Ectodermal cell (in vitro differentiated cells): ENCODE measurements around the gene SCN9A.

ENCODE experiments used
- H3K27ac ChIP-seq: 2 replicates; pipeline ENCODE4 v1.7.0; 2013; ENCODE audit warnings: mild to moderate bottlenecking, low read depth, low read length; ENCODE audit not compliant: insufficient read depth, poor library complexity, severe bottlenecking
- H3K27me3 ChIP-seq: 2 replicates; pipeline ENCODE4 v1.7.0; 2013; ENCODE audit warnings: mild to moderate bottlenecking, low read length; ENCODE audit not compliant: insufficient read depth, control insufficient read depth, poor library complexity, severe bottlenecking
- H3K36me3 ChIP-seq: one replicate; pipeline ENCODE4 v1.7.0; 2013; ENCODE audit warnings: low read length; ENCODE audit not compliant: control insufficient read depth, insufficient read depth
- H3K4me1 ChIP-seq: one replicate; pipeline ENCODE4 v1.7.0; 2013; ENCODE audit warnings: low read length; ENCODE audit not compliant: control insufficient read depth, insufficient read depth
- H3K4me3 ChIP-seq: 2 replicates; pipeline ENCODE4 v1.7.0; 2013; ENCODE audit warnings: low read depth, low read length, control low read depth; ENCODE audit not compliant: insufficient read depth
- H3K9me3 ChIP-seq: 2 replicates; pipeline ENCODE4 v1.7.0; 2013; ENCODE audit warnings: mild to moderate bottlenecking, low read length, moderate library complexity; ENCODE audit not compliant: control insufficient read depth
- WGBS, 2 experiments: methylation state at CpG; one replicate each; pipeline ENCODE4 v1.1.7; 2013; ENCODE audit warnings: missing lambda C conversion rate in 2 of 2; 5-methylcytosine and 5-hydroxymethylcytosine counted together

Gene SCN9A

GRCh38 chr2:166406374-166406773 is 30.6 kb upstream of the SCN9A start:
- no peaks in the 10 kb centered on the region for H3K9me3 ChIP-seq
- WGBS, 2 experiments: 94 to 96% methylated on average over 3 of the region's 3 CpGs

GRCh38 chr2:166405569-166405926 is 29.8 kb upstream of the SCN9A start:
- no peak overlapping the region for H3K4me3 ChIP-seq
- H3K4me1 ChIP-seq: no peaks in the 10 kb centered on the region
- WGBS, 2 experiments: 92 to 98% methylated on average over 6 of the region's 6 CpGs
- no peaks in the 10 kb centered on the region for H3K9me3 ChIP-seq
- H3K27me3 ChIP-seq: no peaks in the 10 kb centered on the region
- no peak overlapping the region for H3K27ac ChIP-seq
- no peaks in the 10 kb centered on the region for H3K36me3 ChIP-seq

More at GRCh38 chr2:166406374-166406773, 30.6 kb upstream of the SCN9A start:
- Histone ChIP-seq H3K27ac (no peak overlapping the region), H3K4me3 (no peak overlapping the region), H3K4me1 (no peaks in the 10 kb centered on the region), H3K27me3 (no peaks in the 10 kb centered on the region), H3K36me3 (no peaks in the 10 kb centered on the region)

GRCh38 chr2:166404831-166405568 is 29.3 kb upstream of the SCN9A start:
- H3K27ac ChIP-seq: no peak overlapping the region
- H3K36me3 ChIP-seq: no peaks in the 10 kb centered on the region
- H3K4me1 ChIP-seq: no peaks in the 10 kb centered on the region
- H3K27me3 ChIP-seq: no peaks in the 10 kb centered on the region
- WGBS, 2 experiments: 86 to 98% methylated on average over 2 of the region's 2 CpGs
- no peak overlapping the region for H3K4me3 ChIP-seq
- no peaks in the 10 kb centered on the region for H3K9me3 ChIP-seq

- Histone ChIP-seq H3K27ac (no peak overlapping the region), H3K9me3 (no peaks in the 10 kb centered on the region), H3K36me3 (no peaks in the 10 kb centered on the region), H3K4me3 (no peak overlapping the region), H3K27me3 (no peaks in the 10 kb centered on the region), H3K4me1 (no peaks in the 10 kb centered on the region)
- WGBS, 2 experiments: 100% methylated on average over 1 of the region's 1 CpG
Measured at GRCh38 chr2:166394245-166394644, 18.5 kb upstream of the SCN9A start.

- 88 to 90% methylated on average over 2 of the region's 3 CpGs for WGBS, 2 experiments
- Histone ChIP-seq H3K9me3 (no peaks in the 10 kb centered on the region), H3K4me1 (no peaks in the 10 kb centered on the region), H3K27me3 (no peaks in the 10 kb centered on the region), H3K36me3 (no peaks in the 10 kb centered on the region), H3K4me3 (no peak overlapping the region), H3K27ac (no peak overlapping the region)
Measured at GRCh38 chr2:166393008-166393407, 17.3 kb upstream of the SCN9A start.

GRCh38 chr2:166388481-166389070 is 12.8 kb upstream of the SCN9A start:
- H3K4me1 ChIP-seq: no peaks in the 10 kb centered on the region
- no peaks in the 10 kb centered on the region for H3K9me3 ChIP-seq
- no peaks in the 10 kb centered on the region for H3K36me3 ChIP-seq
- H3K27ac ChIP-seq: no peak overlapping the region
- no peaks in the 10 kb centered on the region for H3K27me3 ChIP-seq
- 92 to 94% methylated on average over 3 of the region's 3 CpGs for WGBS, 2 experiments
- H3K4me3 ChIP-seq: no peak overlapping the region

- H3K4me1 ChIP-seq: no peaks in the 10 kb centered on the region
- H3K27me3 ChIP-seq: no peaks in the 10 kb centered on the region
- 93 to 100% methylated on average over 1 of the region's 1 CpG for WGBS, 2 experiments
- no peaks in the 10 kb centered on the region for H3K36me3 ChIP-seq
- H3K4me3 ChIP-seq: no peak overlapping the region
- H3K27ac ChIP-seq: no peak overlapping the region
- H3K9me3 ChIP-seq: no peaks in the 10 kb centered on the region
Measured at GRCh38 chr2:166385313-166385712, 9.6 kb upstream of the SCN9A start.

GRCh38 chr2:166384774-166385173 is 9.0 kb upstream of the SCN9A start:
- WGBS, 2 experiments: 77 to 90% methylated on average over 8 of the region's 8 CpGs

GRCh38 chr2:166382448-166382847 is 6.7 kb upstream of the SCN9A start:
- Histone ChIP-seq H3K27me3 (peaks cover 2% of the 10 kb centered on the region), H3K9me3 (no peaks in the 10 kb centered on the region), H3K4me1 (no peaks in the 10 kb centered on the region), H3K27ac (no peak overlapping the region), H3K36me3 (no peaks in the 10 kb centered on the region), H3K4me3 (no peak overlapping the region)
- 88 to 95% methylated on average over 3 of the region's 3 CpGs for WGBS, 2 experiments

More at GRCh38 chr2:166384774-166385173, 9.0 kb upstream of the SCN9A start:
- H3K27me3 ChIP-seq: no peaks in the 10 kb centered on the region
- no peaks in the 10 kb centered on the region for H3K36me3 ChIP-seq
- H3K4me3 ChIP-seq: no peak overlapping the region
- H3K4me1 ChIP-seq: no peaks in the 10 kb centered on the region
- no peaks in the 10 kb centered on the region for H3K9me3 ChIP-seq
- H3K27ac ChIP-seq: no peak overlapping the region

GRCh38 chr2:166380615-166381014 is 4.9 kb upstream of the SCN9A start:
- 90 to 94% methylated on average over 1 of the region's 1 CpG for WGBS, 2 experiments
- H3K27me3 ChIP-seq: peaks cover 21% of the 10 kb centered on the region
- H3K4me1 ChIP-seq: no peaks in the 10 kb centered on the region
- H3K4me3 ChIP-seq: no peak overlapping the region
- no peaks in the 10 kb centered on the region for H3K36me3 ChIP-seq
- H3K9me3 ChIP-seq: no peaks in the 10 kb centered on the region
- H3K27ac ChIP-seq: no peak overlapping the region
